OCI-LY3 (cell line): ENCODE results near the gene FRMPD1.

ENCODE experiments used
- CTCF ChIP-seq: fragments of 200-600, 300-600 bp; sonication (generic); IDR thresholded peaks from 2 replicates; pipeline ENCODE4 v1.5.1; 2014; ENCODE audit warnings: antibody characterized with exemption, low read length, low read depth
- EZH2phosphoT487 ChIP-seq: fragments of 200-600 bp; shearing (Covaris generic); IDR thresholded peaks from 2 replicates; pipeline ENCODE4 v1.6.1; 2018; ENCODE audit warnings: antibody characterized with exemption, mixed run types, low read depth

DNA sequence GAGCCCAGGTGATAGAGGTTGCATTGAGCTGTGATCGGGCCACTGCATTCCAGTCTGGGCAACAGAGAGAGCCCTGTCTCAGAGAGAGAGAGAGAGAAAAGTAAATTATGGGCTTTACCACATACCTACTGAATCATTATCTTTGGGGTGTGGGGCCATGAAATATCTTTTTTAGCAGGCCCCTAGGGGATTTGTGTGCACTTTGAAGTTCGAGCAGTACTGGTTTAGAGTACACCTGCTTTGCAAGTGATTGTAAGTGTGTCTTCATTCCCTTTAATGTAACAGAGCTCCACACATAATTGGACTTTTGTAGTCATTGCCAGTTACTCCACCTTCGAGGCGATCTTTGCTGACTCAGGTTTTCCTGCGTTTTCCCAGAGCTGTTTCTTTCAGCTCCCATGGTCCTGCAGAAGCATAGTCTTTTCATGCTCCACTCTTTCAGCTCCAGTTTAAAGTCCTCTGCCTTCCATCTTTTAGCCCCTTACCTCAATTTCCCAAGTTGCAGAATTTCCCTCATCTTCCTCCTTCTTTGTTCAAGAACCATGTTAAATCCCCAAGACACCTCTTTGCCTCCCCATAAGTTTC is 24.0 kb upstream of the FRMPD1 start:
- no peak for TF ChIP-seq CTCF
- TF ChIP-seq EZH2phosphoT487 = no peak
